Measurements from ENCODE around the gene CREB3L1.

Gene CREB3L1

DNA sequence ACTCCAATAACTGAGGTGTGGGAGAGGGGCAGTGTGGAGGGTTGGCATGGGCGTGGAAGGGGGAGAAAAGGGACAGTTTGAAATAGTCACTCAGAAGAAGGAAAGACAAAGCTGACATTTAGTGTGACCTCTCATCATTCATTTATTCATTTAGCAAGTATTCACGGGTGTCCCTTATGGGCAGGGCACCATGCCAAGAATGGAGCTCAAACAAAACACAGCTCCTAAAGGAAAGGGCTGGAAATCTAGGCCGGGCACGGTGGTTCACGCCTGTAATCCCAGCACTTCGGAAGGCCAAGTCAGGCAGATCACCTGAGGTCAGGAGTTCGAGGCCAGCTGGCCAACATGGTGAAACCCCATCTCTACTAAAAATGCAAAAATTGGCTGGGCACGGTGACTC, 50.4 kb downstream of the CREB3L1 start:
- DNase-seq (ENCODE audit: low spot score), result no peak

DNA sequence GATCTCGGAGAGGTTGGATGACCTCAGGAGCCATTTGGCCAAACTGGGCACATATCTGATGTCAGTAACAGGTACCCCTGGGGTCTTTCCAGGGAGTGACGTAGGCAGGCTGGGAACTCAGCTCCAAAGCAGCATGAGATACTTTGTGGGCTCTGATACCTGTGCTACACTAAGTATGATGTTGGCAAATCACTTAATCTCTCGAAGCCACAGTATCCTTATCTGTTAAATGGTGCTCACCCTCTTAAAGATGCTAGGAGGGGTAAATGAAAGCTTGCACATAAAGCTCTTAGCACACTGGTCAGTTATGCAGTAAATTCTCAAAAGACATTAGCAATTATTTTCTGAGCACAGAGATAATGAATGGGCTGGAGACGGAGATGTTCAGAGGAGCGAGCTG, 52.7 kb downstream of the CREB3L1 start:
- no peak for DNase-seq (ENCODE audit: low spot score)

DNA sequence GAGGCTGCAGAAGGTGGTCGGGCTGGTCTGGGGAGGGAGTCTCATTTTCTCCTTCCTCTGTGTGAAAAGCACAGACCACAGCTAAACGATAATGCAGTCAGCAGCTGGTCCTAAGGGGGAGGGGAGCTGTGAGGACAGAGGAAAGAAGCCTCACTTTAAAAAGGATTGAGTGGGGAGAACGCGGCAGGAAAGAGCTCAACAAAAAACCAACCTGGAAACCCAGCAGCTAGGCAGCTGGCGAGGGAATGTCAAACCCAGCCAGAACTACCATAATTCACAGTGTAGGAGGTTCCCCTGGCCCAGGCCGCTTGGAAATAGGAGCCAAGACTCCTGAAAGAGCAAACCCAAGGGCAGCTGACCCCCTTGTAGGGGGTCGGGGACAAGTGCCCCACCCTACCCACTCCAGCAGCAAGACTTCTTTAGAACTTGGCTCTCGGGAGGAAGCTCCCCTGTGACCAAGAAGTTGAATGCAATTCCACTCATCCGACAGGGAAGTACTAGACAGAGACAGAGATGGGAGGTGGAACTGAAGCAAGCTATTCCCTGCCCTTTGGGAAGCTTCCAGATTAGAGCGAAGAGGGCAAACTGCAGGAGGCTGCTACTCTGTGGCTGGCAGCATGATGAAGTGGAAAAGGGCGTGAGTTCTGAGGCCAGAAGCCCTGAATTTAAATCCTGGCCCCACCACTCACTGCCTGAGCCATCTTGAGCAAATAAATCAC, 53.3 kb downstream of the CREB3L1 start:
- no peak for DNase-seq (ENCODE audit: low spot score)

DNA sequence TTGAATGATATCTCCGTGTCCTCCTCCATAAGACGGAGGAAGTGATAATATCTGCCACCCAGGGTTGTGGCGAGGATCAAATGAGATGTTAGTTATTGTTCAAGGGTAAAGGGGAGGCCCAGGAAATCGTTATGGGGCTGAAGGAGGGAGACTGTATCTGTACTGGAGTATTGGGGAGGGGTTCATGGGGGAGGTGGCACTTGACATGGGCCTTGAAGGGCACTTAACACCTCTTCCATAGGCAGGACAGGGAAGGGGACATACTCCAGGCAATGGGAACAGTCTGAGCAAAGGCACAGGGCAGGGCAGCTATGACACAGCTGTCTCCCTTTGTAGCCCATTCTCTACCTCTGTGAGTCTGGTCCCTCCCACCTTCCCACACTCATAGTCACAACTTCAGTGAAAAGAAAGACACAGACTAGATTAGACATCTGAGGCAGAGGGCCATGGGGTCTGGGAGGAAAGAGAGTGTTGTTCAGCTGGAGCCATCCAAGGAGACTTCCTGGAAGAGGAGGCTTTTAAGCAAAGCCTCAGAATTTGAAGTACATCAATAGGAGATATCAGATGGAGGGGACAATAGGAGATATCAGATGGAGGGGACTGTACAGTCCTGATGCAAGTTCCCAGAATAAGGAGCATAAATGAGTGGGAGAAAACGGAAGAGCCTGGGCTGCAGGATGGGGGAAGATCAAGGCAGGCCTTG, 54.0 kb downstream of the CREB3L1 start:
- no peak for DNase-seq (ENCODE audit: low spot score)

DNA sequence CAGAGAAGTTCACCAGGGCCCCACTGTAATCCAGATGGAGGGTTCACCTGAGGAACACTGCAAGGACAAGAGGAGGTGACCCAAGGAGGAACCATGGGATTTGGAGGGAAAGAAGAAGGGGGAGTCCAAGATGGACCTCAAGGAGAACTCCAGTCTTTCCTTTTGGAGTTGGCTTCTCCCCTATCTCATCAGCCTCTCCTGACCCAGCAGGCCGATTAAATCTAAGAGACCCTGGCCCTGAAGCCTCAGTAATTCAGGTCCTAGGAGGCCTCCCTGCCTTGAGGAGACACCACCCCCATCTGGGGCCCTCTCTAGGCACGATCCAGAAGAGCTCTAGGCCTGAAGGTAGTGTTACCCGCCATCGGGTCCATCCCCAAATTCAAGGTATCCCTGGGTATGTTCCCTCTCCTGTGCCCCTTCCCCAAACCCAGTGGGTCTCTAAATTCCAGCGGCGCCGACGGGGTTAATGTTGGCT, 54.7 kb downstream of the CREB3L1 start:
- DNase-seq (ENCODE audit: low spot score), result no peak

DNA sequence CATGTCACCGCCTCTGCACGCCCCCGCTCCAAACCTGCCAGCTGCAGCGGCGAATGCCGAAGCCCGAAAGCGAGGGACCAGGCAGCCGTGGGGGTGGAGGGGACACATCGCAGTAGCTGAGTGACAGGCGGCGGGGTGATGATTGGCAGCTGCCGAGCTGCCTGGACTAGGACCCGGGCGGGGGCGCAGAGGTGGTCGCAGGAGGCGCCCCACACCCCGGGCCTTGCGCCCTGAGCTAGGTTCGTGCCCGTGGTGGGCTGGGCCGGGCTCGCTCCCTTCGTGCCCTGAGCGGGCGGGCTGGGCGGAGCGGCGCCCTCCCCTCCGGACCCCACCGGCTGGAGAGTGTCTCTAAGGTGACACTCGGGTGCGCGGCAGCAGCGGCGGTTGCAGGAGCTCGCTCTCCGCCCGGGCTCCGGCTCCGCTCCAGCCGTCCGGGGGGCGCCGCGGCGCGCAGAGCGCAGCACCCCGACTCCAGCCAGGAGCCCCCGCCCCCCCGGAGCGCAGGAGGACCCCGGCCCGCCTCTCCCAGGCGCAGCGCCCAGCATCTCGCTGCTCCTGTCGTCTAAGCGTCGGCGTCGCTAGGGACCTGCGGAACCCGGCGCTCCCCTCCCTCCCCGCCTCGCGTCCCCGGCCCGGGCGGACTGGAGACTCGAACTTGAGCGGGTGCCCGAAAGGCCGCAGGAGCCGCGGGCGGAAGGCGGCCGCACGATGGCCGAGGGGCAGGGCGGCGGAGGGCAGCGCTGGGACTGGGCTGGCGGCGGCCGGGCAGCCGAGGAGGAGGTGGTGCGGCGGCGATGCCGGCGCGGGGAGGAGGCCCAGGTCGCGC, 55.3 kb downstream of the CREB3L1 start:
- DNase-seq (ENCODE audit: low spot score), result no peak

DNA sequence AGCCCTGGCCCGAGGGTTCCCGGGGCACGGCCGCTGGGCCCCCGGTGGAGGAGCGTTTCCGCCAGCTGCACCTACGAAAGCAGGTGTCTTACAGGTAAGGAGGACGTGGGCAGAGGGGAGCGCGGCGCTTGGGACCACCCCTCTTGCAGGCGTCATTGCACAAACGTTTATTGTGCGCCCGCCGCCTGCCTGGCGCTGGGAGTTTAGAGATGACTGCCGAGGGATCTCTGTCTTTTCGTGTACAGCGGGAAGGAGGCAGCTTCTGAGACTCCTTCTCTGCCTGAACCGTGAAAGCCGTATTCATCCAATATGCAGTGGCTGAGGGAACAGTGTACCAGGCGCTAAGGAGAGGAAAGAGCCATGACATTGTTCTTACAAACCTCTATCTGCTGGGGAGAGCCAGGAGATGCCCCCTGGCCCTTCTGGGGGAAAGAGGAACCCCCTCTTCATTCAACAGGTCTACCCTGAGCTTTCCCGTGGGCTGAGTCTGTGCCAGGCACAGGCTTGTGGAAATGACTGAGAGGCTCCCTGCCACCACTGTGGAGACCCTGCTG, 56.0 kb downstream of the CREB3L1 start:
- DNase-seq (ENCODE audit: low spot score), result no peak

DNA sequence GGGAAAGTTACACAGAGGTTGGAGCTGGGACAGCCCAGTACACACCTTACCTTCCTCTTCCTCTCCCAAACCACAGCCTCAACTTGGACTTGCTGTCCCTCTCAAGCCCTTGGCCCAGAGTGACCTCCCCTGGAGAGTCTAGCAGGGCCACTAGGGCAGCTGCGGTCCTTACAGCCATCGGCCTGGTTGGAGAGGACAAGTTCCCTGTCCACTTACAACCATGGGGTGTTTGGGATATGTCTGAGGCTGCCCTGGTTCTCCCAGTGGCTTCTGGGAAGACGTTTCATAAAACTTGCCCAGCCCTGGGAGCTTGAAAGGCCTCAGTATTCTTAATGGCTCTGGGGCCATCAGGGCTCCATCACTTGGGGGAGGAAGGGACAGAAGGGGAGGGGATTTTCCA, 56.7 kb downstream of the CREB3L1 start:
- DNase-seq (ENCODE audit: low spot score), result no peak

DNA sequence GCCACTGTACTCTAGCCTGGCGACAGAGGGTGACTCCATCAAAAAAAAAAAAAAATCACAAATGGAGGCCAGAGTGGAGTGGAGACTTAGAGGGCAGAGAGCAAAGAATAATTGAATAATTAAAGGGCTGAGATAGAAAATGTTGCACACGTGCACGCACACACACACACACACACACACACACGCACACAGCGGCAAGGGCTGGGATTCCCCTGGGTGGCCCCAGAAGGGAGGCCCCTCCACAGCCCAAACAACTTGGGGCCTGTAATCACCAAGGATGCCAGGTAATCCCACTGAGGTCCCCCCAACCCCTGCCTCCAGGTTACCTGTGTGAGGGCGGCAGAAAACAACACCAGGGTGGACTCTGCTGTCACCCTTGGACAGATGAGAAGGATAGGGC, 57.8 kb downstream of the CREB3L1 start:
- no peak for DNase-seq (ENCODE audit: low spot score)

DNA sequence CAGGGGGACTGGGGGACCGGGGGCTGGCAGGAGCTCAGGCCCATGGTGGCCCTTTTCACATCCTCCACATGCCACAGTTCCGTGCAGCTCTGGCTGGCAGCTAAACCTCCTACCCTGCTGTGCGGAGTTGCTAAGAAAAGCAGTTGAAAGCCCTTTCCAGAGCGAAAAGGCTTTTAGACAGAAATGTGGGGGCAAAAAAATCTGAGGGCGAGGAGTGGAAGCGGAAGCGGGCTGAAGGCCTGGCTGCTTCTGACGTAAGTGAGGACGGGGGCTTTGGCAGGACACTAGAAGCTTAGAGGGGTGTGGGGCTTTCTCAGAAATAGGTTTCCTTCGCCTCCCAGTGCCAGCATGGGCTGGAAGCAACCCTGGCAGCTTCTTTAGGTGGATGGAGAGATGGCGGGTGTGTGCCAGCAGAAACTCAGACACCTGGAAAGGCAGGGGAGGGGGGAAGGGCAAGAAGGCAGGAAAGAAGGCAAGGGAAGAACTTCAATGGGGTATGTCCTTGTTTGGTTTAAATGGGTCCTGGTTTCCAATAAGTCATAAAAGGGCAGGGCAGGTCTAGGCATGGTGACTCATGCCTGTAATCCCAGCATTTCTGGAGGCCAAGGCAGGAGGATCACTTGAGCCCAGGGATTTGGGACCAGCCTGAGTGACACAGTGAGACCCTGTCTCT, 58.6 kb downstream of the CREB3L1 start:
- no peak for DNase-seq (ENCODE audit: low spot score)

DNA sequence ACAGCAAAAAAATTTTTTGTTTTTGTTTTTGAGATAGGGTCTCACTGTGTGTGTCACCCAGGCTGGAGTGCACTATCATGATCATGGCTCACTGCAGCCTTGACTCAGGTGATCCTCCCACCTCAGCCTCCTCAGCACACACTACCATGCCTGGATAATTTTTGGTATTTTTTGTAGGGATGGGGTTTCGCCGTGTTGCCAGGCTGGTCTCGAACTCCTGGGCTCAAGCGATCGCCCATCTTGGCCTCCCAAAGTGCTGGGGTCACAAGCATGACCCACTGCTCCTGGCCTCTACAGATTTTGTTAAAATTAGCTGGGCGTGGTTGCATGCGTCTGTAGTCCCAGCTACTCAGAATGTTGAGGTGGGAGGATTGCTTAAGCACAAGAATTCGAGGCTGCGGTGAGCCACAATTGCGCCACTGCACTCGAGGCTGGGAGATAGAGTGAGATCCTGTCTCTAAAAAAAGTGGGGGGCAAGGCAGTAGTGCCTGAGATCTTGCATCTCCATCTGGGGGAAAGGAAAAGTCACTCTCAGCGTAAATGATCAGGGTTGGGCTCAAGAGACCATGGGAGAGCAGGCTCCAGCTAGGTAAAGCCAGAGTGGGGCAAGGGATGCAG, 59.2 kb downstream of the CREB3L1 start:
- no peak for DNase-seq (ENCODE audit: low spot score)

DNA sequence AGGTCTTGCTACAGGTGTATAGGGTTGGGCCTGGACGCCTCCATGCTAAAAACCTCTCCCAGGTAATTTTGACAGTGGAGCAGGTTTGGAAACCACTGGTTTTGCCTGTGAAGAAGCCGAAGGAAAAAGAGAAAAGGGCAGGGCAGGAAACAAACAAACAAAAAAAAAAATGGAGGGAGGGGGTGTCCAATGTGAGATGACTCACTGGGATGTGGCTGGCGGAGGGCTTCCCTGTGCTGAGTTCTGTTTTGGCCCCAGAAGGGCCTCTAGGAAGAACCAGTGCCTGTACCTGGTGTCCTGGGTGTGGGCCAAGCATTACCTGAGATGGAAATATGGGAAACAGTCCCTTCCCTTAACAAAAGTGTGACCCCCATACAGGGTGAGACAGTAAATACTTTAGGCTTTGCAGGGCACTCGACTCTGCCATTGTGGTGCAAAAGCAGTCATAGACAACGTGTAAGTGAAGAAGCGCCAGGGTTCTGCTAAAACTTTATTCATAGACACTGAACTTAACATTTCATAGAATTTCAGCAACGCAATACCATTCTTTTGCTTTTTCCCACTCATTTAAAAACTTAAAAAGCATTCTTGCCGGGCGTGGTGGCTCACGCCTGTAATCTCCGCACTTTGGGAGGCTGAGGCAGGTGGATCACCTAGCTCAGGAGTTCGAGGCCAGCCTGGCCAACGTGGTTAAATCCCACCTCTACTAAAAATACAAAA, 60.3 kb downstream of the CREB3L1 start:
- DNase-seq (ENCODE audit: low spot score), result no peak

DNA sequence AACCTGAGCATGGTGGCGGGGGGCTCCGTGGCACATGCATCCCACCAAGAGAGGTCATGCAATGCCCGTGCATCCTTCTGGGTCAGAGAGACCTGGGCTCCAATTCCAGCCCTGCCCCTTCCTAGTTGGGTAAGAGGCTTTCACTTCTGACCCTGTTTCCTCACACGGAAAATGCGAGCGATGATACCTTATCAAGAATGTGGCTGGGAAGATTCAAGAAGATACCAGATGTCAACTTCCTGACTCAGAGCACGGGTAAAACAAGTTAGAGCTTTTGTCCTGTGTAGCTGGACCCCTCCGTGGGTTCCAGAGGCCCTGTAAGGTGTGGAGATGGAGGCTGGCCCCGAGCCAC, 61.1 kb downstream of the CREB3L1 start:
- DNase-seq (ENCODE audit: low spot score), result no peak

DNA sequence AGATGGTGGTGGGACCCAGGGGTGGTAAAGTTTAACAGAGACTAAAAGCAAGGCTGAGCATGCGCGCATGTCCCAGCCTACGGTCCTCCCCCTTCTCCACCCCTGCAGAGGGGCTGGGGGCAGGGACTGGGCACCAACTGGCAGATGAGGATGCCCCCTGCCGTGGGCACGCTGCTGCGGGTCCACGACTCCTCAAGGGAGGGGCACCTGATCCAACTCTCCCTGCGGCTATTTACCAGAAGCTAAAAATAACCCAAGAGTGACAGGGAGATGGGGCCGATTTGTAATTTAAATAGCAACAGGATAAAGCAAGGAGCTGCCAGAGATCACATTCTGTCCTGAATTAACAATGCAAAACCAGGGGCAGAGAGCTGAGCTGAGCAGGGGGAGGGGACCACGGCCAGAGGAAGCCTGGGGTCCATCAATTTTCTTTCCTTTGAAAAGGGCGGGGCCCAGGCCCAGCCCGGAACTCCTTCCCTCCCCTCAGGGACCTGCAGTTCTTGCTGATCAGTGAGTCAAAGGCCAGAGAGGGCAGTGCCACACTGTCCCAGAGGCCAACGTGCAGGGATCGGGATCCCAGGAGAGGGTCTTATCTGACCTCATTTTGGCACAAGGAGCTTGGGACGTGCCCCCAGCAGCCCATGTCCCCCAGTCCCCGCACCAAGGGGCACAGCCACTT, 61.7 kb downstream of the CREB3L1 start:
- no peak for DNase-seq (ENCODE audit: low spot score)

DNA sequence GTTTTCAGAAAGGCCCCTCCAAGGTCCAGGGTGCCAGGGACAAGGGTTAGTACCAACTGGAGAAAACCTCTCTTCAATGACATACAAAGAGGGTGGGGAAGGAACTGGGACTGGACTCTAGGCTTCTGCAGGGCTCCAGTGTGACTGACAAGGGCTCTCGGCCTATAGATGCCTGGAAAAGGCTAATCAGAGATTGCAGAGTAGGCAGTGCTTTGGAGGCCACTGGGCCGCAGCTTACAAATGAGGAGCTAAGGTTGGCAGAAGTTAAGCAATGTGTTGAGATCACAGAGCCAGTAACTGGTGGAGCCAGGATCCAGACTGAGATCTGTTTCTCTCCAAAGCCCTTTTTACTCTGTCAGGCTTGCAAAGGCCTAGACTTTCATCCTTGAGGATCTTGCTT, 62.4 kb downstream of the CREB3L1 start:
- DNase-seq (ENCODE audit: low spot score), result no peak

DNA sequence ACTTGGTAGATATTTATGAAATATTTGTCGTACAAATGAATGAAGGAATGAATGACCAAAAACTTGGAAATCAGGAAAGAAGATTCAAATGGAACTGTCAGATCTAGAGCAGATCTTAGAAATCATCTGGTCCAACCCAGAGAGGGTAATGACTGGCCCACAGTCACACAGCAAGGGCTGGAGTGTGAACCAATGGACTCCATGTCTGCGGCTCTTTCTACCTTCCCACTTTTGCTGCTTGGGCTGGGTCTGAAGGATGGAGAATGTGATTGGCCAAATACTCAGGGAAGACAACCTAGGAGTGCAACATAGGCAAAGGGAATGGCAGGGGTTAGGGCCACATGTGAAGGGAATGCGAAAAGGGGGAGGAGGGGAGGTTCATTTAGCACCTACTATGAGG, 64.0 kb downstream of the CREB3L1 start:
- DNase-seq (ENCODE audit: low spot score), result no peak

DNA sequence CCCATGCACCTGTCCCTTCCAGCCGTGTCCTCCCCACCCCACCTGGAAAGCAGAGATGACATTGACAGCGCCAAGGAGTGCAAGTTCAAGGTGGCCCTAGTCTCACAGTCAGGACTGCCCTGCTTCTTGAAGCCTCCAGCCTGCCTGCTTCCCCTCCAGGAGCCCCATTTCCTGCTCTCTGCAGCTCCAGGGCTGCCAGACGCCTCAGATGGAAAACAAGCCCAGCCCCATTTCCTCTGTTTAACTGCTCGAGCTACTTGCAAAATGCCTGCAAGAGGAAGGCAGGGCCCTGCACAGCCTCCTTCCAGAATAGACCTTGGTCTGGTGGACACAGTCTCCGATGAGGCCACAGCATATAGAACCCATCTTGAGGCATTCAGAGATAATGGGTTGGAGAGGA, 64.8 kb downstream of the CREB3L1 start:
- DNase-seq (ENCODE audit: low spot score), result no peak

DNA sequence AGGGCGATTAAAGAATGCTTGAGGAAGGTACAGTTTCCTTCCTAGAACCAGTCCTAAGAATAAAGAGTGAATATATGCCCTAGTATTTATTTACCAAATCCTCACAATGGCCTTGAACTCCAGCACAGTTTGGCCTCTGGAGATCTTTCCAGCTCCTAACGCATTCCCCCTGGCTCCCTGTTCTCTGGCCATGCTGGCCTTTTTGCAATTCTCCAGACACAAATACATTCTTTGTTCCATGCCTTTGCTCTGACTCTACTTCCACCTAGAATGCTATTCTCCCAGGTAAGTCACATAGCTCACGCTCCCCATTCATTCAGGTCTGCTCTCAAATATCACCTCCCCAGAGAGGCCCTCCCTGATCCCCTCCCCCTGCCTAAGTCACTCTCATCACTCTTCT, 66.1 kb downstream of the CREB3L1 start:
- DNase-seq (ENCODE audit: low spot score), result no peak

DNA sequence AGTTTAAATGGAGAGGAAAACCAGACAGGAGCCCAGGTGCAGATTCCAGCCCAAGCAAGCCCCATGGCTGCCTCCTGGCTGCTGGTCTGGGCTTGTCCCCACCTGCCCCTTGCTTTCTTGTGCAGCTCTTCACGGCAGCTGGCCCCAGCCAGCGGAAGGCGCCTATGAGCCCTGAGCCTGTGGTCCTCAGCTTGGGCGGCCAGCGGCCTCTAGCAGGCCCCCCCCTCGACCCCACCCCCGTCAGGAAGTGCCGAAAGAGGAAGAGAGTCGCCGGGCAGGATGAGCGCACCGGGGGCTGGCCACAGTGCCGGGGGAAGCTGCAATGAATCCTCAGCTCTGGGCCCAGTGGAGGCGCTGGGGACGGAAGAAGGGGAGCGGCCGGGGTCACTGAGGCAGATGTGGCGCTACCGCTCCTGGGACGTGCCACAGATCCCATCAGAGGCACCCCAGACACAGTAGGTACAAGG, 67.7 kb downstream of the CREB3L1 start:
- no peak for DNase-seq (ENCODE audit: low spot score)

DNA sequence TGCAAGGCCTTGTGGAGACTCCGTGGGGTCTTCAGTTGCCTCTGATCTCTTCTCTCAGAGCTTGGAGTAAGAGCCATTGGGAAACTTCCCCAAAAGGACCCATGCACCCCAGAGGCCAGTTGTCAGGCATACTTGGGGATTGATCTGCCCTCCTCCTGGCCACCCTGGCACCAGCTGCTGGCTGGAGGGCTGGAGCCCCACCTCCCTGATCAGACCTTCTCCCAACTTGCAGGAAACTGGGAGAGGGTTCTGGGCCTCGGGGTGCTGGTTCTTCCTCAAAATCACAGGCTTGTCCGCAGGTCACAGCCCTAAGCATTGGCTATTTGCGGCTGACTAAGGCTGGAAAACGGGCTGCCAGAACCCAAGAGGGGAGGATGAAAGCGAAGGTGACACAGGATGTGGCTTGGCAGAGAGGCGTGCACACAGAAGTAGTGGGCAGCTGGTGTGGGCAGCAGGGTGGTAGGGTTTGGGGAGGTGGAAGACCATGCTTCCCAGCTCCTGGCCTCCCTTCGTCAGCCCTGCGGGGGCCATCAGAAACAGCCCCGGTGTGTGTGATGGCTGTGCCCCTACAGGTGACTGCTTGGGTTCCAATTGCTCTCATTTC, 68.5 kb downstream of the CREB3L1 start:
- DNase-seq (ENCODE audit: low spot score), result no peak

Measured in pons (tissue), 1 donor.